Activated B cell treated with CpG ODN at 0.5 μM for 24 hours (primary cell): ENCODE data around the gene FILIP1. TPM values are rescaled to one million over a fixed set of nuclear protein-coding genes. Genes with fewer than 3 reads are reported as not detected.

ENCODE experiments used
- ATAC-seq: fragments of 200-7000 bp; cut with Tn5 transposase; one replicate; pipeline ENCODE4 v1.10.0; 2021; ENCODE audit warnings: low read depth, mild to moderate bottlenecking, moderate library complexity
- CTCF ChIA-PET: fragments of 350-600 bp; sonication (Branson Sonifier 250); formaldehyde crosslinking; loops from one replicate; lab custom pipeline; 2021; ENCODE audit warnings: antibody characterized with exemption; lab: Charles Lee
- POLR2A ChIA-PET: fragments of 350-600 bp; sonication (Branson Sonifier 250); formaldehyde crosslinking; loops from one replicate; lab custom pipeline; 2021; ENCODE audit warnings: antibody characterized with exemption; lab: Charles Lee
- DNase-seq: peaks from one replicate; pipeline ENCODE4 v3.0.0; 2022
- H3K27ac Mint-ChIP-seq: one replicate; pipeline ENCODE4 v1.8.0; 2020; ENCODE audit warnings: mixed read lengths
- H3K27me3 Mint-ChIP-seq: one replicate; pipeline ENCODE4 v1.8.0; 2021; ENCODE audit warnings: mixed read lengths
- H3K36me3 Mint-ChIP-seq: one replicate; pipeline ENCODE4 v1.8.0; 2021; ENCODE audit warnings: low read depth, mixed read lengths
- H3K4me1 Mint-ChIP-seq: one replicate; pipeline ENCODE4 v1.8.0; 2021; ENCODE audit warnings: mixed read lengths
- H3K4me3 Mint-ChIP-seq: one replicate; pipeline ENCODE4 v1.8.0; 2020; ENCODE audit warnings: mild to moderate bottlenecking, mixed read lengths
- H3K9me3 Mint-ChIP-seq: one replicate; pipeline ENCODE4 v1.8.0; 2020; ENCODE audit warnings: mixed read lengths
- CTCF ChIP-seq: fragments of 200-600 bp; IDR thresholded peaks from one replicate; pipeline ENCODE4 v1.8.0; 2022; ENCODE audit warnings: antibody characterized with exemption, mild to moderate bottlenecking
- intact Hi-C: fragments of 100-400 bp; cut with micrococcal nuclease; formaldehyde crosslinking; loops from one replicate; pipeline ENCODE4 v1.15.1; 2024
- total RNA-seq: library from RNA; stranded (reverse); gene quantifications from 2 replicates; pipeline ENCODE4 v1.2.3, GENCODE V29; 2022

Gene FILIP1
- total RNA-seq, 1 donor from 2014 or later = not detected

GRCh38 chr6:75372884-75373283 is 120.7 kb downstream of the FILIP1 start:
- DNase-seq (no peak), ATAC-seq (no peak)
- intact Hi-C loops = no loop called here
- Mint-ChIP-seq H3K4me1 (no peaks in the 10 kb centered on the region), H3K9me3 (peaks cover 4% of the 10 kb centered on the region), H3K36me3 (no peaks in the 10 kb centered on the region), H3K27ac (no peak overlapping the region), H3K4me3 (no peak overlapping the region), H3K27me3 (no peaks in the 10 kb centered on the region)
- CTCF ChIA-PET = no interaction called here
- no peak for TF ChIP-seq CTCF
- POLR2A ChIA-PET = no interaction called here

GRCh38 chr6:75370011-75370410 is 123.6 kb downstream of the FILIP1 start:
- POLR2A ChIA-PET = no interaction called here
- H3K27ac Mint-ChIP-seq = no peak overlapping the region
- no peak for DNase-seq
- intact Hi-C loops = no loop called here
- H3K9me3 Mint-ChIP-seq = peaks cover 4% of the 10 kb centered on the region
- no peaks in the 10 kb centered on the region for H3K27me3 Mint-ChIP-seq
- no peak for ATAC-seq
- no peaks in the 10 kb centered on the region for H3K36me3 Mint-ChIP-seq
- CTCF ChIA-PET = interaction anchor here (0.7 kb wide), 1 partner anchor 9 kb away, joined by 3 read pairs; no protein-coding TSS in a partner anchor
- no peaks in the 10 kb centered on the region for H3K4me1 Mint-ChIP-seq
- TF ChIP-seq CTCF = no peak
- H3K4me3 Mint-ChIP-seq = no peak overlapping the region

GRCh38 chr6:75368864-75369402 is 124.7 kb downstream of the FILIP1 start:
- CTCF ChIA-PET = no interaction called here
- Mint-ChIP-seq H3K36me3 (no peaks in the 10 kb centered on the region), H3K27ac (no peak overlapping the region), H3K4me1 (no peaks in the 10 kb centered on the region), H3K9me3 (peaks cover 4% of the 10 kb centered on the region), H3K4me3 (no peak overlapping the region), H3K27me3 (peaks cover 2% of the 10 kb centered on the region)
- no peak for DNase-seq
- TF ChIP-seq CTCF = no peak
- no peak for ATAC-seq
- intact Hi-C loops = no loop called here
- POLR2A ChIA-PET = no interaction called here

- no peak for DNase-seq
- Mint-ChIP-seq H3K9me3 (peaks cover 4% of the 10 kb centered on the region), H3K27ac (no peak overlapping the region), H3K4me1 (no peaks in the 10 kb centered on the region), H3K36me3 (no peaks in the 10 kb centered on the region), H3K4me3 (no peak overlapping the region), H3K27me3 (peaks cover 4% of the 10 kb centered on the region)
- CTCF ChIA-PET = no interaction called here
- no peak for ATAC-seq
- POLR2A ChIA-PET = no interaction called here
- intact Hi-C loops = no loop called here
- TF ChIP-seq CTCF = no peak
Observed at GRCh38 chr6:75368151-75368779, 125.3 kb downstream of the FILIP1 start.

- H3K36me3 Mint-ChIP-seq = no peaks in the 10 kb centered on the region
- H3K4me3 Mint-ChIP-seq = no peak overlapping the region
- H3K9me3 Mint-ChIP-seq = no peaks in the 10 kb centered on the region
- DNase-seq (no peak), ATAC-seq (no peak)
- no peak for TF ChIP-seq CTCF
- ChIA-PET POLR2A (no interaction called here), CTCF (no interaction called here)
- intact Hi-C loops = no loop called here
- no peaks in the 10 kb centered on the region for H3K4me1 Mint-ChIP-seq
- peaks cover 4% of the 10 kb centered on the region for H3K27me3 Mint-ChIP-seq
- no peak overlapping the region for H3K27ac Mint-ChIP-seq
Observed at GRCh38 chr6:75363304-75363703, 130.3 kb downstream of the FILIP1 start.
